Gastroesophageal sphincter (tissue), 4 donors: ENCODE measurements around the gene TNFRSF6B. TPM values are rescaled to one million over a fixed set of nuclear protein-coding genes. Genes with fewer than 3 reads are reported as not detected.

Experiments used
- ATAC-seq: fragments of 150-250 bp; one replicate; pipeline ENCODE4 v1.9.1; 2016; ENCODE audit warnings: mild to moderate bottlenecking, moderate library complexity
- H3K27ac ChIP-seq, 4 donors: fragments of 200-600 bp; sonication (generic) in 3 of 4; 1 replicate in 3 of 4; 2 replicates in 1 of 4; pipeline ENCODE4 v1.5.1; 2016 to 2019
- H3K27me3 ChIP-seq: fragments of 200-600 bp; sonication (generic); one replicate; pipeline ENCODE4 v1.5.1; 2019
- H3K36me3 ChIP-seq, 2 donors: fragments of 200-600 bp; sonication (generic); one replicate each; pipeline ENCODE4 v1.5.1; 2019; ENCODE audit warnings: control low read depth in 1 of 2
- H3K4me1 ChIP-seq, 3 donors: fragments of 200-600 bp; sonication (generic); 1 replicate in 2 of 3; 2 replicates in 1 of 3; pipeline ENCODE4 v1.5.1; 2016 to 2019; ENCODE audit warnings: control low read depth in 2 of 3
- H3K4me3 ChIP-seq, 2 donors: fragments of 200-600 bp; sonication (generic); one replicate each; pipeline ENCODE4 v1.5.1; 2019; ENCODE audit warnings: mild to moderate bottlenecking in 1 of 2, moderate library complexity in 1 of 2
- H3K9me3 ChIP-seq, 3 donors: fragments of 200-600 bp; sonication (generic); one replicate each; pipeline ENCODE4 v1.5.1; 2017 to 2019; ENCODE audit warnings: control low read depth in 2 of 3
- CTCF ChIP-seq, 4 experiments: fragments of 200-600 bp in 2 of 4; fragments of 450-650 bp in 2 of 4; sonication (generic) in 1 of 4; IDR thresholded peaks; one replicate each; pipeline ENCODE4 v1.5.1; 2017 to 2019; ENCODE audit warnings: antibody characterized with exemption in 4 of 4, mild to moderate bottlenecking in 2 of 4, moderate library complexity in 2 of 4
- EP300 ChIP-seq: sonication (generic); formaldehyde crosslinking; IDR thresholded peaks from one replicate; pipeline ENCODE4 v1.6.1; 2017; ENCODE audit warnings: antibody characterized with exemption, mild to moderate bottlenecking
- POLR2A ChIP-seq, 2 donors: fragments of 450-650 bp; IDR thresholded peaks; one replicate each; pipeline ENCODE4 v1.6.1; 2017; ENCODE audit warnings: antibody characterized with exemption in 2 of 2, mild to moderate bottlenecking in 2 of 2, moderate library complexity in 1 of 2
- POLR2AphosphoS5 ChIP-seq: sonication (generic); formaldehyde crosslinking; IDR thresholded peaks from one replicate; pipeline ENCODE4 v1.6.1; 2017; ENCODE audit warnings: antibody characterized with exemption
- WGBS, 2 donors: methylation state at CpG; one replicate each; pipeline ENCODE4 v1.1.5; 2018; ENCODE audit warnings: low coverage in 1 of 2; 5-methylcytosine and 5-hydroxymethylcytosine counted together
- total RNA-seq, 4 donors: library from RNA; depleted of rRNA; stranded (reverse); fragments of >200 nt; gene quantifications; one replicate each; pipeline ENCODE4 v1.1.0, GENCODE V29; 2016

Gene TNFRSF6B
- total RNA-seq, 4 donors from 2014 or later: 8.9 to 27.8 (median 15.4) TPM

DNA sequence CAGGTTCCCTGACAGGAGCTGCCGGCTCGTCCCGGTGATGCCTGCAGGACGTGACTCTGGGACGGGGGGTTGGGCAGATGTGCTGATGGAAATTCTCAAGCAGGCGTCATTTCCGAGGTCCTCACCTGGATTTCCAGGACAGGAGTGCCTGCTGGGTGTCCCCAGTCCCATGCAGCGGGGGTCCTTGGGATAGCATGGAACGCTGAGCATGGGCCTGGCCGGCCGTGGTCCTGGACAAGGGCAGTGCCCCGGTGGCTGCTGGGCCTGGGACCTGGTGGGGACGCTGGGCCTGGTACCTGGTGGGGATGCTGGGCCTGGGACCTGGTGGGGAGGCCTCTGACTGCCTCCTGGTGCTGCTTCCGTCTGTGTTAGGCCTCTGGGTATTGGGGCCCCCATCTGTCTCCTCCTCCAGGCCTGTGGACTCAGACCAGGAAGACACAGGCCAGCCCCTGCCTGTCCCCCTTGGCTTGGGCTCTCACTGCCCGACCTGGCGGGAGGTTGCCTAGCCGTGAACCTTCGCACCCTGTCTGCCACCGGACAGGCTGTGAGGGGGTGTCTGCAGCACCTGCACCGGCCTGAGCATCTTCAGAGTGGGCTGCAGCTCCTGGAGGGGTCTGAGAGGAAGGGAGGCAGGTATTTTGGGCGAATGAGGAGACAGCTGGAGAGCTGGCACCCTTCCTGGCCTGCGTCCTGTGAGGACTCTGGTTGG, 32.2 kb upstream of the TNFRSF6B start:
- Histone ChIP-seq H3K4me3 (no peak overlapping the region), H3K27ac (no peak overlapping the region), H3K4me1 (peaks cover 0 to 22% (median 4%) of the 10 kb centered on the region in 3 donors), H3K36me3 (peaks cover 0 to 88% of the 10 kb centered on the region in 2 donors), H3K9me3 (no peaks in the 10 kb centered on the region), H3K27me3 (no peaks in the 10 kb centered on the region)
- WGBS, 2 donors: no CpG with 5 or more reads among the region's 22 CpGs
- no peak for TF ChIP-seq CTCF (IDR thresholded peaks at IDR 0.05)
- ATAC-seq: no peak

DNA sequence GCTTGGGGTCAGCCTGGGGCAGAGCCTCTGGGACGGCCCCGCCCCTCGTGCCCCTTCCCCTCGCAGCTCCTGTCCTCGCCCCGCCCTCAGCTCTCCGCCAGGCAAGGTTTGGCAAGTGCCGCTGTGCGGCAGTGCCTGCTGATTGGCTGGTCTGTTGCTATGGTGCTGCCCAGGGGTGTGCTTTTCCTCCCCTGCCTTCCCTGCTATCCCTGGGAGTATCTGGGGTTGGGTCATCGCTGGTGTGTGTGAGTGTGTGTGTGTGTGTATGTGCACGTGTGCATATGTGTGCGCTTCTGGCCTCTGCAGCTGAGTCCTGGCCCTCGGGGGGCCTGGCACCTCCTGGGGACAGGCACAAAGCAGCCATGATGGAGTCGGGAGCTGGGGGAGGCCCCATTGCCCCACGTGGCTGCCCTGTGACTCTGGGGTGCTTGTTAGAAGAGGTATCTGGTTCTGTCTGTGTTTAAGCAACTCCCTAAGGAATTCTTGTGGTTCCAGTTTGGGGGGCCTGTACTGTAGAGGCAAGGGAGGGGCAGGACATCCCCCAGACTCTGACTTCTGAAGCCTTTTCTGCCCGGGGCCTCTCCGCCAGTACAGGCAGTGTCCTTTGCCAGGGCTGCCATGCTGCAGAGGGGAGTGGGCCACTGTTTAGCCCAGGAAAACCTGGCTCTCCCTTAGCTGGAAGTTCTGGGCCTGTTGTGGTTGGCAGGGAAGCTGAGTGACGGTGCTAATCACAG, 31.4 kb upstream of the TNFRSF6B start:
- peak; percentile 65 for ATAC-seq
- no peak for TF ChIP-seq CTCF (IDR thresholded peaks at IDR 0.05)
- TF ChIP-seq EP300: no peak
- no peak for TF ChIP-seq POLR2AphosphoS5
- TF ChIP-seq POLR2A (IDR thresholded peaks at IDR 0.05): no peak
- Histone ChIP-seq H3K36me3 (peaks cover 0 to 90% of the 10 kb centered on the region in 2 donors), H3K4me1 (peaks cover 0 to 14% (median 0%) of the 10 kb centered on the region in 3 donors), H3K4me3 (no peak overlapping the region), H3K27me3 (no peaks in the 10 kb centered on the region), H3K27ac (no peak overlapping the region), H3K9me3 (no peaks in the 10 kb centered on the region)
- WGBS, 2 donors: no CpG with 5 or more reads among the region's 18 CpGs

DNA sequence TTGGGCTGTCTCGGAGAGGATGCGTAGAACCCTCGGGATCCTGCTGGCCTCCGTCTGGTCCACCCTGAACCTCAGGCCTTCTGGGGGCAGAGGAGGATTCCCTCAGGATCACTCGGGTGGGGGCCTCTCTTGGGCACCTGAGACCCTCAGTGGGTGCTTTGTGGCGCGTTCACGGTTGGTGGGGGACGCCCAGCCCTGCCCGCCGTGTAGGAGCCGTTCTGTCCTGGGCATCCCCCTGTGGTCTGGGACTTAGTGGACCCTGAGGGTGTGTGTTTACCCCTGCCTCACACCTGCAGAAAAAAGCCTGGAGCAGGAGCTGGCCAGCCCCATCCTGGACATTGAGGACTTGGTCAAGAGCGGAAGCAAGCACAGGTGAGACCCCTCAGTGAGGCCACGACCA, 30.7 kb upstream of the TNFRSF6B start:
- no peak for ATAC-seq
- TF ChIP-seq POLR2AphosphoS5 (no peak), EP300 (no peak), POLR2A (IDR thresholded peaks at IDR 0.05) (no peak), CTCF (IDR thresholded peaks at IDR 0.05) (no peak)
- Histone ChIP-seq H3K4me1 (peaks cover 0 to 12% (median 0%) of the 10 kb centered on the region in 3 donors), H3K4me3 (no peak overlapping the region), H3K27me3 (no peaks in the 10 kb centered on the region), H3K9me3 (no peaks in the 10 kb centered on the region), H3K27ac (no peak overlapping the region), H3K36me3 (peaks cover 0 to 93% of the 10 kb centered on the region in 2 donors)
- WGBS, 2 donors: 100% methylated on average over 2 of the region's 14 CpGs; no CpG with 5 or more reads in 1 of the 2 donors

GRCh38 chr20:63667858-63668257, 28.6 kb upstream of the TNFRSF6B start:
- H3K9me3 ChIP-seq: no peaks in the 10 kb centered on the region
- H3K36me3 ChIP-seq: peaks cover 0 to 90% of the 10 kb centered on the region in 2 donors
- TF ChIP-seq EP300 (no peak), CTCF (IDR thresholded peaks at IDR 0.05) (no peak), POLR2A (IDR thresholded peaks at IDR 0.05) (no peak), POLR2AphosphoS5 (no peak)
- 72% methylated on average over 4 of the region's 16 CpGs; no CpG with 5 or more reads in 1 of the 2 donors for WGBS, 2 donors
- ATAC-seq: no peak
- peaks cover 0 to 12% (median 0%) of the 10 kb centered on the region in 3 donors for H3K4me1 ChIP-seq
- no peaks in the 10 kb centered on the region for H3K27me3 ChIP-seq
- no peak overlapping the region for H3K27ac ChIP-seq
- no peak overlapping the region for H3K4me3 ChIP-seq
